HG02610 (cell line): ENCODE results near the gene TLR7.

Experiments used
- ATAC-seq: cut with Tn5 transposase; IDR thresholded peaks from one replicate; pipeline ENCODE4 v1.9.1; 2021; ENCODE audit warnings: mild to moderate bottlenecking, moderate library complexity; ENCODE audit not compliant: unreplicated experiment

The TLR7 gene

GRCh38 chrX:12922599-12922919 is 55.7 kb downstream of the TLR7 start:
- ATAC-seq = no peak

- ATAC-seq = no peak
Observed at GRCh38 chrX:12929701-12930100, 62.8 kb downstream of the TLR7 start.

- ATAC-seq = no peak
Observed at GRCh38 chrX:12930150-12930549, 63.3 kb downstream of the TLR7 start.

GRCh38 chrX:12932244-12932643 is 65.4 kb downstream of the TLR7 start:
- ATAC-seq = no peak

GRCh38 chrX:12934850-12935249 is 68.0 kb downstream of the TLR7 start:
- no peak for ATAC-seq

GRCh38 chrX:12936947-12937346 is 70.1 kb downstream of the TLR7 start:
- no peak for ATAC-seq
